GM12873 (cell line): ENCODE data around the gene MTUS2.

Source experiments
- CTCF ChIP-seq: IDR thresholded peaks from 2 replicates; pipeline ENCODE4 v1.5.1; 2012; ENCODE audit warnings: low read depth, mild to moderate bottlenecking, moderate library complexity, low read length, control low read depth; ENCODE audit not compliant: insufficient read depth; ENCODE audit errors: missing control alignments

MTUS2 gene

GRCh38 chr13:29465741-29466293, 645.7 kb downstream of the MTUS2 start:
- TF ChIP-seq CTCF: no peak

GRCh38 chr13:29471551-29471950, 651.4 kb downstream of the MTUS2 start:
- no peak for TF ChIP-seq CTCF

- TF ChIP-seq CTCF: peak; percentile 98
Observed at GRCh38 chr13:29472332-29472961, 652.3 kb downstream of the MTUS2 start.

- no peak for TF ChIP-seq CTCF
Observed at GRCh38 chr13:29473166-29473565, 653.0 kb downstream of the MTUS2 start.

- TF ChIP-seq CTCF: no peak
Observed at GRCh38 chr13:29474991-29475390, 654.9 kb downstream of the MTUS2 start.

GRCh38 chr13:29476046-29476445, 655.9 kb downstream of the MTUS2 start:
- TF ChIP-seq CTCF: no peak

- no peak for TF ChIP-seq CTCF
Observed at GRCh38 chr13:29479716-29480492, 659.8 kb downstream of the MTUS2 start.
